ENCODE data around the gene LGR6.

Gene LGR6

GRCh38 chr1:202238914-202239313 lies 45.3 kb downstream of the LGR6 start:
- TF ChIP-seq GATA3 (IDR thresholded peaks at IDR 0.05; ENCODE audit: low read depth, low read length), result no peak
- no peak for TF ChIP-seq GATA2 (IDR thresholded peaks at IDR 0.05; ENCODE audit: low read depth, low read length)

GRCh38 chr1:202240956-202241355 lies 47.4 kb downstream of the LGR6 start:
- TF ChIP-seq GATA3 (IDR thresholded peaks at IDR 0.05; ENCODE audit: low read depth, low read length), result no peak

GRCh38 chr1:202241376-202242079 lies 47.9 kb downstream of the LGR6 start:
- TF ChIP-seq GATA2 (IDR thresholded peaks at IDR 0.05; ENCODE audit: low read depth, low read length) (no peak), GATA3 (IDR thresholded peaks at IDR 0.05; ENCODE audit: low read depth, low read length) (no peak)

- TF ChIP-seq GATA2 (IDR thresholded peaks at IDR 0.05; ENCODE audit: low read depth, low read length) (no peak), GATA3 (IDR thresholded peaks at IDR 0.05; ENCODE audit: low read depth, low read length) (no peak)
These were observed 48.5 kb downstream of the LGR6 start for GRCh38 chr1:202242080-202242419.

GRCh38 chr1:202243006-202243405 lies 49.4 kb downstream of the LGR6 start:
- TF ChIP-seq GATA3 (IDR thresholded peaks at IDR 0.05; ENCODE audit: low read depth, low read length) (no peak), GATA2 (IDR thresholded peaks at IDR 0.05; ENCODE audit: low read depth, low read length) (no peak)

GRCh38 chr1:202244841-202245261 lies 51.3 kb downstream of the LGR6 start:
- no peak for TF ChIP-seq GATA3 (IDR thresholded peaks at IDR 0.05; ENCODE audit: low read depth, low read length)
- no peak for TF ChIP-seq GATA2 (IDR thresholded peaks at IDR 0.05; ENCODE audit: low read depth, low read length)

GRCh38 chr1:202245391-202245790 lies 51.8 kb downstream of the LGR6 start:
- no peak for TF ChIP-seq GATA3 (IDR thresholded peaks at IDR 0.05; ENCODE audit: low read depth, low read length)
- TF ChIP-seq GATA2 (IDR thresholded peaks at IDR 0.05; ENCODE audit: low read depth, low read length), result no peak

- no peak for TF ChIP-seq GATA3 (IDR thresholded peaks at IDR 0.05; ENCODE audit: low read depth, low read length)
- TF ChIP-seq GATA2 (IDR thresholded peaks at IDR 0.05; ENCODE audit: low read depth, low read length), result no peak
These were observed 53.5 kb downstream of the LGR6 start for GRCh38 chr1:202247104-202247503.

- TF ChIP-seq GATA3 (IDR thresholded peaks at IDR 0.05; ENCODE audit: low read depth, low read length), result no peak
- TF ChIP-seq GATA2 (IDR thresholded peaks at IDR 0.05; ENCODE audit: low read depth, low read length), result no peak
These were observed 54.5 kb downstream of the LGR6 start for GRCh38 chr1:202247837-202248795.

- TF ChIP-seq GATA2 (IDR thresholded peaks at IDR 0.05; ENCODE audit: low read depth, low read length) (no peak), GATA3 (IDR thresholded peaks at IDR 0.05; ENCODE audit: low read depth, low read length) (no peak)
These were observed 55.3 kb downstream of the LGR6 start for GRCh38 chr1:202248861-202249260.

- TF ChIP-seq GATA3 (IDR thresholded peaks at IDR 0.05; ENCODE audit: low read depth, low read length) (no peak), GATA2 (IDR thresholded peaks at IDR 0.05; ENCODE audit: low read depth, low read length) (no peak)
These were observed 55.8 kb downstream of the LGR6 start for GRCh38 chr1:202249436-202249835.

- TF ChIP-seq GATA3 (IDR thresholded peaks at IDR 0.05; ENCODE audit: low read depth, low read length), result no peak
These were observed 56.2 kb downstream of the LGR6 start for GRCh38 chr1:202249846-202250245.

GRCh38 chr1:202250982-202251381 lies 57.4 kb downstream of the LGR6 start:
- TF ChIP-seq GATA2 (IDR thresholded peaks at IDR 0.05; ENCODE audit: low read depth, low read length) (no peak), GATA3 (IDR thresholded peaks at IDR 0.05; ENCODE audit: low read depth, low read length) (no peak)

- no peak for TF ChIP-seq GATA2 (IDR thresholded peaks at IDR 0.05; ENCODE audit: low read depth, low read length)
- TF ChIP-seq GATA3 (IDR thresholded peaks at IDR 0.05; ENCODE audit: low read depth, low read length), result no peak
These were observed 58.0 kb downstream of the LGR6 start for GRCh38 chr1:202251424-202252256.

Data from SH-SY5Y (cell line).